Body of pancreas (tissue), 4 donors: Measurements from ENCODE around the gene UBR4. TPM values are rescaled to one million over a fixed set of nuclear protein-coding genes. Genes with fewer than 3 reads are reported as not detected.

Experiments
- ATAC-seq: fragments of 150-250 bp; one replicate; pipeline ENCODE4 v1.9.1; 2016
- DNase-seq, 4 donors: peaks; one replicate each; pipeline ENCODE4 v3.0.0-alpha.2; 2019
- H3K27ac ChIP-seq, 4 donors: fragments of 200-600 bp; sonication (generic); 1 replicate in 3 of 4; 2 replicates in 1 of 4; pipeline versions ENCODE4 v1.5.1 to v1.6.1; 2016 to 2019; ENCODE audit warnings: mild to moderate bottlenecking in 1 of 4, mixed read lengths in 1 of 4, moderate library complexity in 1 of 4
- H3K27me3 ChIP-seq, 2 donors: fragments of 200-600 bp; sonication (generic); one replicate each; pipeline ENCODE4 v1.6.0; 2016; ENCODE audit warnings: mild to moderate bottlenecking in 1 of 2
- H3K36me3 ChIP-seq, 2 donors: fragments of 200-600 bp; sonication (generic); replicated peaks in 1 of 2; 2 replicates each; pipeline ENCODE4 v1.5.1; 2016; ENCODE audit warnings: low read depth in 2 of 2; ENCODE audit not compliant: insufficient read depth in 1 of 2
- H3K4me1 ChIP-seq: fragments of 200-600 bp; sonication (generic); one replicate; pipeline ENCODE4 v1.6.0; 2016
- H3K4me3 ChIP-seq, 2 donors: fragments of 200-600 bp; sonication (generic); 1 replicate in 1 of 2; 2 replicates in 1 of 2; pipeline ENCODE4 v1.5.1; 2016 to 2019
- H3K9me3 ChIP-seq, 3 donors: fragments of 200-600 bp; sonication (generic); 1 replicate in 2 of 3; 2 replicates in 1 of 3; pipeline ENCODE4 v1.5.1; 2016
- POLR2A ChIP-seq, 3 donors: fragments of 450-650 bp; IDR thresholded peaks; one replicate each; pipeline ENCODE4 v1.6.1; 2016; ENCODE audit warnings: antibody characterized with exemption in 3 of 3, mild to moderate bottlenecking in 2 of 3
- WGBS, 2 donors: methylation state at CpG; one replicate each; pipeline ENCODE4 v1.1.5; 2017; 5-methylcytosine and 5-hydroxymethylcytosine counted together
- intact Hi-C: fragments of 100-400 bp; cut with DNase I; formaldehyde crosslinking; loops from one replicate; pipeline ENCODE4 v1.15.1; 2023
- total RNA-seq, 2 donors: library from RNA; depleted of rRNA; stranded (reverse); fragments of >200 nt; gene quantifications; one replicate each; pipeline ENCODE4 v1.1.0, GENCODE V29; 2016
- TF ChIP-seq, protein P1 (sequence below), 7 experiments: fragments of 450-650 bp in 4 of 7; fragments of 200-600 bp in 3 of 7; sonication (generic) in 3 of 7; IDR thresholded peaks; one replicate each; pipeline ENCODE4 v1.5.1; 2016 to 2019; ENCODE audit warnings: antibody characterized with exemption in 7 of 7

UBR4 gene
- total RNA-seq, 2 donors from 2014 or later = 84.4 to 87.4 TPM

DNA sequence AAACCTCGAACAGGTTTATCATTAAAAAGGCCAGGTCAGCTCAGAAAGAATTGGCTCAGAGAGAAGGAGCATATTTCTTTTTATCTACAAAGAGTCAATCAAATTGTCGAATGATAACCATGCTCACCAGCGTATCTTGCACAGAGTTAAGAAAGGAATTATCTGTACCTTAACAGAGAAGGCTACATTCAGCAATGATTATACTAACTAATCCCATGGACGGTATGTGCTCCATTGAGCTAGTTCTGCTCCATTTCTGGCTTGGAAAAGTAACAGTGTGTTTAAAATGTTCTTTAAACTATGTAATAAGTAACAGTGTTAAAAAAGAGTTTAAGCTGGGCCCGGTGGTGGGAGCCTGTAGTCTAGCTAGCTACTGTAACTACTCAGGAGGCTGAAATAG is 4.2 kb downstream of the UBR4 start:
- peaks cover 59% of the 10 kb centered on the region for H3K4me1 ChIP-seq
- H3K27me3 ChIP-seq = no peaks in the 10 kb centered on the region
- H3K36me3 ChIP-seq = no peaks in the 10 kb centered on the region
- TF ChIP-seq POLR2A (IDR thresholded peaks at IDR 0.05) = no peak
- TF ChIP-seq, protein P1, sequence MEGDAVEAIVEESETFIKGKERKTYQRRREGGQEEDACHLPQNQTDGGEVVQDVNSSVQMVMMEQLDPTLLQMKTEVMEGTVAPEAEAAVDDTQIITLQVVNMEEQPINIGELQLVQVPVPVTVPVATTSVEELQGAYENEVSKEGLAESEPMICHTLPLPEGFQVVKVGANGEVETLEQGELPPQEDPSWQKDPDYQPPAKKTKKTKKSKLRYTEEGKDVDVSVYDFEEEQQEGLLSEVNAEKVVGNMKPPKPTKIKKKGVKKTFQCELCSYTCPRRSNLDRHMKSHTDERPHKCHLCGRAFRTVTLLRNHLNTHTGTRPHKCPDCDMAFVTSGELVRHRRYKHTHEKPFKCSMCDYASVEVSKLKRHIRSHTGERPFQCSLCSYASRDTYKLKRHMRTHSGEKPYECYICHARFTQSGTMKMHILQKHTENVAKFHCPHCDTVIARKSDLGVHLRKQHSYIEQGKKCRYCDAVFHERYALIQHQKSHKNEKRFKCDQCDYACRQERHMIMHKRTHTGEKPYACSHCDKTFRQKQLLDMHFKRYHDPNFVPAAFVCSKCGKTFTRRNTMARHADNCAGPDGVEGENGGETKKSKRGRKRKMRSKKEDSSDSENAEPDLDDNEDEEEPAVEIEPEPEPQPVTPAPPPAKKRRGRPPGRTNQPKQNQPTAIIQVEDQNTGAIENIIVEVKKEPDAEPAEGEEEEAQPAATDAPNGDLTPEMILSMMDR (IDR thresholded peaks at IDR 0.05) = no peak
- H3K9me3 ChIP-seq = no peaks in the 10 kb centered on the region
- H3K4me3 ChIP-seq = no peak overlapping the region
- intact Hi-C loops = no loop called here
- DNase-seq = no peak
- peak overlapping the region in 2 of 4 donors; percentile 7 to 37 for H3K27ac ChIP-seq
- ATAC-seq = no peak
- 17 to 23% methylated on average over 5 of the region's 5 CpGs for WGBS, 2 donors

DNA sequence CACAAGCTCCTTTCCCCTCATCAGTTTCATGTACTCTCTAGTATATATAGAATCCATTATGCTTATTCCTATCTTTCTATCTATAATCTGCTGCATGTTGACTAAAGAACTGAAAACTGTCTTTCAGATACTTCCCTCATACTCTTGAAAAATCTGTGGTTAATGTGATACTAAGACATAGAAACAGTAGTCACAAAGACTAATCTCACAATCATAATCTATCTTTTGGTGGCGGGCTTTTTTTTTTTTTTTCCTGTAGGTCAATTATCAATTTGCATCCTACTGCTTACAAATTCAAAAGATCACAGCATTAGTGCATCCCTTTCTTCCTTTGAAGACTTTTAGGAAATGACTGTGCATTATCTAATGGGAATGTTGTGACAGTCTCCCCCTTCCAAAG is 4.7 kb downstream of the UBR4 start:
- peaks cover 59% of the 10 kb centered on the region for H3K4me1 ChIP-seq

GRCh38 chr1:19204446-19205266 is 5.4 kb downstream of the UBR4 start:
- DNase-seq (no peak), ATAC-seq (no peak)
- Histone ChIP-seq H3K27ac (no peak overlapping the region), H3K4me3 (no peak overlapping the region), H3K4me1 (peaks cover 59% of the 10 kb centered on the region), H3K36me3 (no peaks in the 10 kb centered on the region), H3K9me3 (no peaks in the 10 kb centered on the region), H3K27me3 (no peaks in the 10 kb centered on the region)
- TF ChIP-seq, protein P1 (IDR thresholded peaks at IDR 0.05) = no peak
- TF ChIP-seq POLR2A (IDR thresholded peaks at IDR 0.05) = no peak
- WGBS, 2 donors = 84 to 85% methylated on average over 6 of the region's 6 CpGs
- intact Hi-C loops = no loop called here

More for the DNA sequence above, 4.7 kb downstream of the UBR4 start:
- no peak for ATAC-seq
- H3K27me3 ChIP-seq = no peaks in the 10 kb centered on the region
- H3K27ac ChIP-seq = peak overlapping the region in 2 of 4 donors; percentile 7 to 37
- WGBS, 2 donors = 52 to 69% methylated on average over 1 of the region's 1 CpG
- DNase-seq = no peak
- intact Hi-C loops = no loop called here
- no peaks in the 10 kb centered on the region for H3K9me3 ChIP-seq
- H3K4me3 ChIP-seq = no peak overlapping the region
- H3K36me3 ChIP-seq = no peaks in the 10 kb centered on the region
- TF ChIP-seq POLR2A (IDR thresholded peaks at IDR 0.05) = no peak
- TF ChIP-seq, protein P1 (IDR thresholded peaks at IDR 0.05) = no peak

DNA sequence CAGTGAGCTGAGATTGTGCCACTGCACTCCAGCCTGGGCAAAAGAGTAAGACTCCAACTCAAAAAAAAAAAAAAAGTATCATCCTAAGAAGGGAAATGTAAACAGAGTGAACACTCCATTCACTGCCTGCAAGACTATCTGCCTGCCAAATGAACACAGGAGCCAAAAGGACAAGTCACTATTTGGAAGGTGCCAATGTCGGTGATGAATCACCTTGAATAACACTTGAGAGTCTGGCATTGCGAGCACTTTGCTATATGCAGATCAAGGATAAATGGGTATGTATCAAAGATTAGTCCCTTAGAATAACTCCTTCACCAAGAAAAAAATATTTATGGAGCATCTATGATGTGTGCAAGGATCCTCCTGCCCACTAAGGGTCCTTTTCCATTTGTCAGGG is 6.6 kb downstream of the UBR4 start:
- Histone ChIP-seq H3K36me3 (peaks cover 0 to 5% of the 10 kb centered on the region in 2 donors), H3K4me1 (peaks cover 51% of the 10 kb centered on the region), H3K4me3 (no peak overlapping the region), H3K27me3 (no peaks in the 10 kb centered on the region), H3K9me3 (no peaks in the 10 kb centered on the region), H3K27ac (peak overlapping the region in 2 of 4 donors; percentile 18 to 37)
- 31 to 58% methylated on average over 2 of the region's 2 CpGs for WGBS, 2 donors
- intact Hi-C loops = no loop called here
- peak; percentile 82 for ATAC-seq
- DNase-seq = peak; percentile 41 to 81 (median 60)
- TF ChIP-seq, protein P1 (IDR thresholded peaks at IDR 0.05) = no peak
- TF ChIP-seq POLR2A (IDR thresholded peaks at IDR 0.05) = no peak

DNA sequence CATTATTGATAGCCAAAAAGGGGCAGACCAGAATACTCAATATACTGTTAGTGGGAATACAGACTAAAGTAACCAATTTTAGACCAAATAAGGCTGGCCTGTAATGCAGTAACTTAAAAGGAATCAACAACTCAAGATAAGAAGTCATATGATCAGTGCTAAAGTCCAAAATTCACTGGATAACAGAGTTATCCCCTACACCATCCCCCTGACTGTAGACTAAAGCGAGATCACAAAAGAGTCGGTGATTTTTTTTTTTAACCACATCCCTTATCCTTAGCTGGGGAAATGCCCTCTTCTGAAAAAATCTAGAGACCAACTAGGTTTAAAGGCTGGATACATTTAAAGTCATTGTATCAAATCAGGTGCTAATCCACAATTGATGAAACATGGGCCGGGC is 7.7 kb downstream of the UBR4 start:
- H3K27ac ChIP-seq = no peak overlapping the region
- WGBS, 2 donors = 49 to 57% methylated on average over 3 of the region's 3 CpGs
- H3K36me3 ChIP-seq = peaks cover 0 to 12% of the 10 kb centered on the region in 2 donors
- intact Hi-C loops = no loop called here
- no peaks in the 10 kb centered on the region for H3K27me3 ChIP-seq
- no peak overlapping the region for H3K4me3 ChIP-seq
- ATAC-seq (no peak), DNase-seq (no peak)
- H3K4me1 ChIP-seq = peaks cover 42% of the 10 kb centered on the region
- no peak for TF ChIP-seq POLR2A (IDR thresholded peaks at IDR 0.05)
- TF ChIP-seq, protein P1 (IDR thresholded peaks at IDR 0.05) = no peak
- no peaks in the 10 kb centered on the region for H3K9me3 ChIP-seq
